Peyer's patch (tissue), 4 donors: Measurements from ENCODE around the gene ZFP62.

Experiments
- CTCF ChIP-seq, 6 experiments: fragments of 450-650 bp in 4 of 6; fragments of 200-600 bp in 2 of 6; sonication (generic) in 1 of 6; IDR thresholded peaks; one replicate each; pipeline ENCODE4 v1.5.1; 2017 to 2019; ENCODE audit warnings: antibody characterized with exemption in 6 of 6, mild to moderate bottlenecking in 3 of 6, moderate library complexity in 1 of 6
- POLR2A ChIP-seq, 2 donors: fragments of 450-650 bp; IDR thresholded peaks; one replicate each; pipeline ENCODE4 v1.5.1; 2017; ENCODE audit warnings: antibody characterized with exemption in 2 of 2, mild to moderate bottlenecking in 2 of 2, moderate library complexity in 2 of 2

DNA sequence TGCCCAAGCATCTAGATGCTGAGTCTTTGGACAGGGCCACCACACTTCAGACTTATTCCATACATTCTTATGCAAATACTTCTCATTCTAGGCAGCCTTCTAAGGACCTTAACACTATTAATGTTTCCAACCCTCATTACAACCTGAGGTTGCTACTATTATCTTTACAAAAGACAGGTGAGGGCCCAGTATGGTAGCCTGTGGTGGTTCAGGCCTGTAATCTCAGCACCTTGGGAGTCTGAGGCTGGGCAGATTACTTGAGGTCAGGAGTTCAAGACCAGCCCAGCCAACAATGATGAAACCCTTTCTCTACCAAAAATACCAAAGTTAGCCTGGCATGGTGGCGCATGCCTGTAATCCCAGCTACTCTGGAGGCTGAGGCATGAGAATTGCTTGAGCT lies 16.2 kb downstream of the ZFP62 start:
- TF ChIP-seq POLR2A (IDR thresholded peaks at IDR 0.05), result no peak
- no peak for TF ChIP-seq CTCF (IDR thresholded peaks at IDR 0.05)
